HG03354 (cell line): ENCODE data around the gene BRPF1.
A peak's percentile ranks its signal among the peaks of the same experiment; 100 is the strongest.
"Not testable (repeated sequence)": the region's sequence is repeated elsewhere in the genome, so short reads cannot be mapped to it uniquely, and the experiment has no call there.

Experiments used
- ATAC-seq: cut with Tn5 transposase; IDR thresholded peaks from one replicate; pipeline ENCODE4 v1.9.1; 2021; ENCODE audit warnings: mild to moderate bottlenecking; ENCODE audit not compliant: unreplicated experiment, poor library complexity, severe bottlenecking

The BRPF1 gene

DNA sequence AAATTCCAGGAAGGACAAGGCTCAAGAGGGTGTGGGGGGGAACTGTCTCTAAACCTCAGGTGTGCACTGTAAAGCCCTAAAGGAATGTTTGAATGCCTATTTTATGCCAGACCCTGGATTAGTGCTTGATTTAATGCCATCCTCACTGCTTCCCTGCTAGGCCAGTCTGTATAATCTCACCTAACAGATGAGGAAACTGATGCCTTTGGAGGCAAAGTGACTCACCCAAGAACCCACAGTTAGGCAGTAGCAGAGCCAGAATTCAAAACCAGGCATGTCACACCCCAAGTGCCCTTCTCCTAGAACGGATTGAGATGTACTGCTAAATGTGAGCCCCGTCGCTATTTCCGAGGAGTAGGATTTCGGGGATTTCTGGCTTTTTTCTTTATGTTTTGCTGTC, 30.4 kb downstream of the BRPF1 start:
- ATAC-seq: no peak

DNA sequence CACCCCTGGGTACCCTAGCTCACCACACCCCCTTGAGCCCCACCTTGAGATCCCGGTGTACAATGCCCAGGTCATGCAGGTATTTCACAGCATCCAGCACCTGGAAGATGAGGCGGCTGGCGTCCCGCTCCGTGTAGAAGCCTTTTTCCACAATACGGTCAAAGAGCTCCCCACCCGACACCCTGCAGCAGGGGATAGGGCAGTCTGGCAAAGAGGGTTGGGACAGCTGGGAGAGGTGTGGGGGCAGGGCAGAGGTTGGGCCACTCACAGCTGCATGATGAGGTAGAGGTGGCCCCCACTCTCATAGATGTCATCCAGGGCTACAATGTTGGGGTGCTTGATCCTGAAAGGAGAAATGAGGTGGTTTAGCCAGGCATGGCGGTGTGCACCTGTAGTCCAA, 31.3 kb downstream of the BRPF1 start:
- no peak for ATAC-seq

DNA sequence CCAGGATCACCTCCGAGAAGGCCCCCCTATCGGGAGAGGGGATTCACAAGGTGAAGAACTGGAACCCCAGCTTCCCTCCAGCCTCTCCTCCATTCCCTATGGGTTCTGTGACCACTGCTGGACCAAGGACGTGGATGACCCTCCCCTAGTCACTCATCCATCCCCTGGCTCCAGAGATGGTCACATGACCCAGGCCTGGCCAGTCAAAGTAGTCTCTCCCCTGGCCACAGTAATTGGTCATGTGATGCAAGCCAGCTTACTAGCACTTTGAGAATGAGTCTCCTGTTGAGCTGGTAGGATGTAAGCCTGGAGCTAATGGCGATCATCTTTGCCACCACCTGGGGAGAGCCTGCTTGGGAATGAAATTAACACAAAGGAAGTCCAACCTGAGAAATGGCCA, 34.3 kb downstream of the BRPF1 start:
- ATAC-seq: no peak

DNA sequence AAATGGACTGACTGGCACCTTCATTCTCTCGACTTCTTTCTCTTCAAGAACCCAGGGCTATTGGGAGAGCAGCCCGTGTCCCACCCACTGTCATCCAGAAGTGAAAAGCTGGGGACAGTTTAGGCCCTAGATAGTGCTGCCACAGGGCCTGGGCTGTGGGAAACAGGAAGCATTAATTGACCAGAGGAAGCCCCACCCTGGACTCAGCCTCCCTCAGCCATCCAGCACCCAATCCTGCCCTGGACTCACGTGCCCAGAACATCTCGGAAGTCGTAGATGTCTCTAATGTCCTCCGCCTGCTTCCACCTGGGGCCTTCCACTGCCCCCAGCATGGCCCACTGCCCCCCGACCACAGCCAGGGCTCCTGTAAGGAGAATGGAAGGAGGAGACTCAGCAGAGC, 35.9 kb downstream of the BRPF1 start:
- no peak for ATAC-seq

DNA sequence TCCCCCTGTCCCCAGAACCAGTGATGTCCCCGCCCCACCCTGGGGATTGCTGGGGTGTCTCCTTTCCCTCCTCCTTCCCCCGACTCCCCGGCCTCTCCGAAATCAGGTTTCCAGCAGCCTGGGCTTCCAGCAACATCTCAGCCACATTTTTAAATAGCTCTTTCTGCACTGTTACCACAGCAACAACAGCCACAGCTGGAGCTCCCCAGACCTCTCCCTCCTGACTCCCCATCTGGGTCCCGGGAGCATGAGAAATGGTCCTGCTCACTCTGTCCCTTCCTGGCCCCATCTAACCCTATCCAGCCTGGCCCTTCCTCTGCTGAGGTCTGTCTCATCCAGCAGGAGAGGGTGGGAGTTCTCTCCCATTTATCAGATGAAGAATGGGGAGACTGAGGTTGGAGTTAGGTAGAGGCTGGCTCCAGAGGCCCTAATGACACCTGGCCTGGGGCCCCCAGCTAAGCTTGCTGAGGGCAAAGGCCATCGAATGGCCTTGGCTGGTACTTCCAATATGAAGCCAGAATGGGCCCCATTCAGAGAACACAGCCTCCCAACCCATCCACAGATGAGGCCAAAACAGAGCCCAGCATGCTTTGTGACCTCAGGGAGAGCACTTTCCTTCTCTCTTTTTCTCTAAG, 36.7 kb downstream of the BRPF1 start:
- no peak for ATAC-seq

DNA sequence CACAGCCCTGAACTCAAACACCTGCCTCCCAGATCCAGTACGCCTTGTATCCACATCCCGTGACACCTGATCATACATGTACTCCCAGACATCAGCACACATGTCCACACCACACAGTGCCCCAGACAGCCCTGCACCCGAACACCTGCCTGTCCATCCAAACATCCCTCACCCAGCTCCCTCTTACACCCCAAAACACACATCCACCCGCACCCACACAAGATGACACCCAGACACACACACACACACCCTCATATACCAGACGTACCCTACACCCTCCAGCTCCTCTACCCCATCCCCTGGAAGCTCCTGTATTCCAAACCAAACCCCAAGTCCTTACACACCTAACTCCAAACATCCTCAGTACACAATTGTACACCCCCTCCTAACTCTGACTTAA, 37.5 kb downstream of the BRPF1 start:
- no peak for ATAC-seq

DNA sequence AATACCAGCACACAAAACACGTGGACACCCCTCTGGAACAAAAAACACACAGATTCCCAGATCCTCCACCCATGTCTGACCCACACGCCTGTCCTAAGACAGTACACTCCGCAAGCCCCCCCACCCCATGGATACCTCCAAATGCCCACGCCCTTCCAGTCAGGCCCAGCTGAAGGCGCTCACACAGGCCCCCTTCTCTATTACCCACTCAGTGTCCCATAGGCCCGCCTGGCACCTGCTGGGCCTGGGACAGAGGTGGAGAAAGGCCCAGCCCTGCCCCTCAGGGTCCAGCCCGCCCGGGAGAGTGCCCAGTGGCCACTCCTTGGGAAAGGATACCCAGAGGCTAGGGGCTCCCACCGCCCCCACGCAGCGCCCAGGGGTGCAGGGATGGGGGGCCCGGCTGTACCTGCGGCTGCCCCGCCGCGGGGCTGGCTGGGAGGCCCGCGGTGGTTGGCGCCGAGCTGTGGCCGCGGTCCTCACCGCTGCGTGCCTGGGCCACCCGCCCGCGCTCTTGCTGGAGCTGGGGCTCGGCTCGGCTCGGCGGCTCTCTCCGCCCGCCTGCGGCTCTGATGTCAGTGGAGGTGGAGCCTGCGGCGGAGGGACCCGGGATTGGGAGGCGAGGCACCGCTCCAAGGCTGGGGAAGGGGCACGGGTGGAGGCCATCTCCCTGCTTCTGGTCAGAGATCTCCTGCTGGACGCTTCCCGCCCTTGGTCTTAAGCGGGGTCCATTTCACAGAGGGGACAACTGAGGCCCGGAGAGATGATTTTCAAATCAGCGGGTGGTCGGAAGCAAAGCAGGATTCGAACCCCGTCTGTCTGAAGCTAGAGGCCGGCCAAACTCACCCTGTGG, 38.1 kb downstream of the BRPF1 start, which contains the start of gene CAMK1:
Gene CAMK1 (minus strand): TSS at position 522 of the 850 bp plus-strand sequence. CDS start 2,198 bp downstream, outside the sequence.
- ATAC-seq: peak; percentile 61

DNA sequence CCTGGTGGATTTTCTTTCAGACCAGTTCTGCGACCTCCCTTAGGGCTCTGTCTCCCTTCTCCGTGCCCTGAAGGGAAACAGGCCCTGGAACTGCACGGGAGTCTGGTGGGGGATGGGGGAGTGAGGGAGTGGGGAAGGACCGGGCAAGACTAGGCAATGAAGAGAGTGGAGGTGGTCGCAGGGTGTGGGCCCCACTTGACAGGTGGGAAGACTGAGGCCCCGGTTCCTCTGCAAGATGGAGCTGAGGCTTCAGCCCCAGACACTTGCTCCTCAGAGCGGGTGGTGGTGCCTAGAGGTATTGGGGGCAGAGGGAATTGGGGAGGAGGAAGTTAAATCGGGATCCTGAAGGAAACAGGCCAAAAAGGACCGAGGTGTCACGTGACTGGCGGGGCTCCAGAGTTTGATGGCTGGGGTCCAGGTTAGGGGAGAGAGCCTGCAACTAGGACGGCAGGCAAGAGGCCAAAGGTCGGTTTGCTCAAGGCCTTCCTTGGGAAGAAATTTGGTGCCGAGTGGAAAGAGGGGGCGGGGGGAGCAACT, 38.8 kb downstream of the BRPF1 start:
- no peak for ATAC-seq

DNA sequence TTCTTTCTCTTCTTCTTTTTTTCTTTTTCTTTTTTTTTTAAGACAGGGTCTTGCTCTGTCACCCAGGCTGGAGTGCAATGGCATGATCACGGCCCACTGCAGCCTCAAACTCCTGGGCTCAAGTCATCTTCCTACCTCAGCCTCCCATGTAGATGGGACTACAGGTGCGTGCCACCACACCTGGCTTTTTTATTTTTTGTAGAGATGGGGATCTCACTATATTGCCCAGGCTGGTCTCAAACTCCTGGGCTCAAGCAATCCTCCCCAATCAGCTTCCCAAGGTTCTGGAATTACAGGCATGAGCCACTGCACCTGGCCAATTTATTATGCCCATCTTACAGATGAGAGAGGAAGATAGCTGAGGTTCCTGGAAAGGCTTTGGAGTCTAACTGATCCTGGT, 39.5 kb downstream of the BRPF1 start:
- not testable (repeated sequence) for ATAC-seq

DNA sequence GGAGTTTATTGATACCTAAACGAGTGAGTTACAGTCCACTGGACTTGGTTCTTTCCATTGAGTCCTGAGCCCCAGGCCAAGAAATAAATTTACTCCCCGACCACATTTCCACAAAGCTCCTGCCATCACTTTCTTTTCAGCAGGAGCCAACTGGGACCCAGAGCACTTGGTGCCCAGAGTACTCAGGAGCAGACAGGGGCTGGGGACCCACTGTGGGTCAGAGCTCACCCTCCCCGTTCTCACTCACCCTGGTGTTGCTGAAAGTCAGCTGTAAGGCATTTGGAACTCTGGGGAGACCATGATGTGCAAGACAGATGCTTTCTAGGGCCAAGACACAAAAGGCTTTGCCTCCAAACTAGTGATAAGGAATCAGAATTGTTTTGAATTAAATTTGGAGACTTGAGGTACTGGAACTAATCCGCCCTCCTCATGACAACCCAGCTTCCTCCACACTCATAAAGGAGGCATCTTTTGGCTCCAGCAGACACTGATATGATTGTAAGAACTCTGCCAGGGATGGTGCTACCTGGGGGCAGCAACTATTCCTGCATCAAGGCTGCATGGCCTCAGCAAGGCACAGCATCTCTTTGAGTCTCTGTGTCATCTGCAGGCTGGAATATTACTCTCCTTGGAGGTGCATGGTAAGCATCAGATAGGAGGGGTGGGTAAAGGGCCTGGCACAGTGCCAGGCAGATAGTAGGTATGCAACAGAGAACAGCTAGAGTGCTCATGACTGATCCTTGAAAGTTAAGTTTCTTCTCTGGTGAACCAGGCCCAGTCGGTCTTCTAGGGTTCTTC, 45.6 kb downstream of the BRPF1 start:
- ATAC-seq: no peak

DNA sequence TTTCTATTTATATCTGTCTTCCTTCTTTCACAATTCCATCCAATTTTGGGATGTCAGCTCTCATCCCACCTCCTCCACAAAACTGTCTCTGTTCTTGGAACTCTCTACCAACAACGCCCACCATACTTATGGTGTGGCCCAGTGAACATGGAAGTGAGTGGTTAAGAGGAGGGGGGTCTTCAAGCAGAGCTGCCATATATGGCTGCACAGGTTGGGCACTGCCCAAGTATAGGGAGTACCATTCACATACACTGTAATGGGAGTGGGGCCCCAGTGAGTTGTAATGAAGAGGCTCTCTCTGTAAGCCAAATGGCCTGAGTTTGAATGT, 46.1 kb downstream of the BRPF1 start:
- no peak for ATAC-seq

DNA sequence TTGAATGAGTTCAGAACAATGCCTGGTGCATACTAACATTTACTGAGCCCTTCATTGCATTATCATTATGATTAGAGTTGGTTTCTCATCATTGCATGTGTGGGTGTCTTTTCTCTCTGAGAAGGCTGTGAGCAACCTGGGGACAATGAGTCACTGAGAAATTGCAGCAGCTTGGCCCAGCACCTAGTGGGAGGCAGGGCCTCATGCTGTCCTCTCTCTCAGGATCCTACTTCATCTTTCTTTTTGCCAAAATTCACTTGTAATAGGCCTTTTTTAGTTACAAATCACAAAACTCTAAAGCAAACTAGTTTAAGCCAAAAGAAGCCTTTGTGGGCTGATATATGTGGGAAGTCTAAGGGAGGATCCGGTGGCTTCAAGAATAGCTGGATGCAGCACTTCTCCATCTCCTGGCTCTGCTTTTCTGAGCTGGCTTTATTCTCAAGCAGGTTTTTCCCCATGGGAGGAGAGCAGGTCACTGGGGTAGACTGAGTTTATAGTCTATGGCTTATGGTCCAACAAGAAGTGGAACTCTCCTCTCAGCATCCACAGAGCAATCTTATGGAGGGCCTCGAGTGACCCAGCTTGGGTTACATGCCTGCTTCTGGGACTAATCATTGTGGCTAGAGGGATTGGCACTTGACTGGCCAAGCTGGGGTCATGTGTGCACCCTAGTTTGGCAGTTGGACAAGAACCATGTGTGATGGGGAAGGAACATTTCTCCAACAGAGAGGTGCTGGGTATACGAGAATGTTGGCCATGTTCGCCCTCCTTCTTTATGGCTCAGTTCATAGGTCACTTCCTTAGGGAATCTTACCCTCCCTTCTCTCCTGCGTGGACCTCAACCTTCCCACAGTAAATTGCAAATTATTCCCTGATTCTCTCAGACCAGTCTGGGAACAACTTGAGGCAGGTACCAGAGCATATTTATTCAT, 46.9 kb downstream of the BRPF1 start:
- no peak for ATAC-seq

DNA sequence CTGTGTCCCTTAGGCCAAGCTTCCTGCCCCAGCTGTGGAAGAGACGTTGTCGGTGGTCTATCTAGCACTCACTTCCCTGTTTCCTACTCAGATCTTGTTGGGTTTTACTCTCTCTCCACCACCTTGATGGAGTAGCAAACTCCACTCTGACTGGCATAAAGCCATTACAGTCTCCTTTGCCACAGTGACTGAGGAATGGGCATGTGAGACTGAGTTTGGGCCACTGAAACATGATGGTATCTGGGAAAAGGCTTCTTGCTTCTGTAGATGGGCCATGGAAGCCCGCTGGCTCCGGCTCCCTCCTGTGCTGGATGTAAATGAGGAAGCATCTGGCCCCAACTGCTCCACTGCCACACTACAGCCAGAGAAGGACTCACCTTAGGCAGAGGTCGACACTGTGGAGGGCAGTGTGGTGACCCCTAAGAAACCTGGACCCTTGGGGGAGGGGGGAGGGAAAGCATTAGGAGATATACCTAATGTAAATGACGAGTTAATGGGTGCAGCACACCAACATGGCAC, 47.6 kb downstream of the BRPF1 start:
- ATAC-seq: no peak

DNA sequence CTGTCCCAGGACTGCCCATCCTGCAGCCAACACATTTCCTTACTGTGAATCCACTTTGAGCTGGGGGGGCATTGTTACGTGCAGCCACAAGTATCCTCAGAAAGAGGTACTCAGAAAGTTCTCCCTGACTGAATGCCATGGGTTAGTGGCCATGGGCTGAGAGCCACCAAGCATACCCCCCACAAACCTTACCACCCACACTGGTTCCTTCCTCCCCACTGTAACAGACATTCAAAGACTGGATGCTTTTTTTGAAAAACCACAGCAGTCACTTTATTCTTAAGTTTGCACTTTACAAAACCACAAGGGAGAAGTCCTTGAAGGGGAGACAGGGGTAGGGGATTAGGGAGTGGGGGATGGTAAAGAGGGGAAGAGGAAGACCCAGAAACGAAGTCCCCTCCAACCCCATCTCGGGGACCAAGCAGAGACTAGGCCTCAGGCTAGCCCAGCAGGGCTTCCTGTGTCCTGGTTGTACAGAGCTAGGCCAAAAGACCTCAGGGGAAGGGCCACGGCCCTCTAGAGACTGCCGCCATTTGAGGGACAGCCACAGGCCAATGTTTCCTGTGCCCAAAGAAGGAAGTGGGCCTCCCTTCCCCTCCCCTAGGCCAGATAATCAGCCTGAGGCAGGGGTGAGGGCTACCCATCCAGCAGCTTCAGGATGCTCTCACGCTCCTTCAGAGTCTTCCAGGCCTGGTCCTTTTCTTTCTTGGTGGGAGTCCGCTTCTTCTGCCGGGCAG, 48.4 kb downstream of the BRPF1 start:
- peak; percentile 69 for ATAC-seq

DNA sequence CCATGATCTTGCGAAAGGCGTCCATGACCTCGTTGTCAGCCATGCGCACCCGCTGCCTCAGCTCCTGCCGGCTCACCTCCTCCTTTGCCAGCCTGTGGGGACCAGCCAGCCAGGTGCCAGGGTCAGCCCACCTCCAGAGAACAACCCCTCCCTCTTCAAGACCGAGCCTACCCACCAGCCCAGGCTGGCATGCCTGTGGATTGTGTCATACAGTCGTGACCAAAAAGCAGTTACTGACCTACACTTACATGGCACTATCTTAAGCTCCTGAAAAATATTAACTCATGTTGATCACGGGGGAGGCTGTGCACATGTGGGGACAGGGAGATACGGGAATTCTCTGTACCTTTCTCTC, 48.9 kb downstream of the BRPF1 start:
- peak; percentile 22 for ATAC-seq

DNA sequence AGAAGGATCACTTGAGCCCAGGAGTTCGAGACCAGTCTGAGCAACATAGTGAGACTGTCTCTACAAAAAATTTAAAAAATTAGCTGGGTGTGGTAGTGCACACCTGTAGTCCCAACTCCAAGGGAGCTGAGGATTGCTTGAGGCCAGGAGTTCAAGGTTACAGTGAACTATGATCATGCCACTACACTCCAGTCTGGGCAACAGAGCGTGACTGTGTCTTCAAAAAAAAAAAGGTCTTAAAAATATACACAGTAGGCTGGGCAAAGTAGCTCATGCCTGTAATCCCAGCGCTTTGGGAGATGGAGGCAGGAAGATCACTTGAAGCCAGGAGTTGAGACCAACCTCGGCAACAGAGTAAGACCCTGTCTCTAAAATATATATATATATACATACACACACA, 49.4 kb downstream of the BRPF1 start:
- ATAC-seq: no peak

DNA sequence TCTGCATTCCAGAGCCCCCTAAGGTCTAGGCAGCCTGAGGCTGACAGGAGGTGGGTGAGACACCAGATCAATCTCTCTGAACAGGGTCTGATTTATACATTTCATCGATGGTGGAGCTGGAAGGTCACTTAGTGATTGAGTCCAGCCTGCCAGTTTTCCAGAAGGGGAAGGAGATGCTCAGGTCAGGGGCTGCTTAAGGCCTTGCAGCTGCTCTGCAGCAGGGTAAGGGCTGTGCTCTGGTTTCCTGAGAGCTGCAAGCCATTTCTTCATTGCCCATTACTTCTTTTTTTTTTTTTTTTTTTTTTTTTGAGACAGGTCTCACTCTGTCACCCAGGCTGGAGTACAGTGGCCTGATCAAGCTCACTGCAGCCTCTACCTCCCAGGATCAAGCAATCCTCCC, 50.0 kb downstream of the BRPF1 start:
- no peak for ATAC-seq

DNA sequence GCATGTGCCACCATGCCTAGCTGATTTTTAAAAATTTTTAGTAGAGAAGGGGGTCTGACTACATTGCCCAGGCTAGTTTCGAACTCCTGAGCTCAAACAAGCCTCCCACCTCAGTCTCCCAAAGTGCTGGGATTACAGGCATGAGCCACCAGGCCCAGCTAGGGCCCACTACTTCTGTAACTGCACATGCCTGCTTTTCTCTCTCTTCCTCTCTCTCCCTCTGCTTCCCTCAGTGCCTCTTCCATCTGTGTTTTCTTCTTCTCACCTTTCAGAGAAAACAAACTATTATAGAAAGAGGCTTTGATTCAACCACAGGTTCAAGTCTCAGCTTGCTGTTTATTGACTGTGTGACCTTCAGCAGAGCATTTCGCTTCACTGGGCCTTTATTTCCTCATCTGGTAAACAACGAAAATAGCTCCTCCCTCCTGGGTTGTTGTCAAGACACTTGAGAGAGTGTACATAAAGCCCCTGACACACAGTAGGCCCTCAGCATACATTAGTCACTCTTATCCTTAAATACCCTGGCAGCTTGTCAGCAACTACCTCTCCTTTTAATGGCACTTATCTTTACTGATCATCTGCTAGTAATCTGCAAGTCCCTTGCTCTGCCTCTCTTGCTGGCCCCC, 50.6 kb downstream of the BRPF1 start:
- no peak for ATAC-seq
